HG02763 (cell line): ENCODE measurements around the gene MED12L.
"Not testable (repeated sequence)": the region's sequence is repeated elsewhere in the genome, so short reads cannot be mapped to it uniquely, and the experiment has no call there.

Experiments used
- ATAC-seq: cut with Tn5 transposase; IDR thresholded peaks from one replicate; pipeline ENCODE4 v1.9.1; 2021; ENCODE audit warnings: mild to moderate bottlenecking, moderate library complexity; ENCODE audit not compliant: unreplicated experiment

The MED12L gene, protein sequence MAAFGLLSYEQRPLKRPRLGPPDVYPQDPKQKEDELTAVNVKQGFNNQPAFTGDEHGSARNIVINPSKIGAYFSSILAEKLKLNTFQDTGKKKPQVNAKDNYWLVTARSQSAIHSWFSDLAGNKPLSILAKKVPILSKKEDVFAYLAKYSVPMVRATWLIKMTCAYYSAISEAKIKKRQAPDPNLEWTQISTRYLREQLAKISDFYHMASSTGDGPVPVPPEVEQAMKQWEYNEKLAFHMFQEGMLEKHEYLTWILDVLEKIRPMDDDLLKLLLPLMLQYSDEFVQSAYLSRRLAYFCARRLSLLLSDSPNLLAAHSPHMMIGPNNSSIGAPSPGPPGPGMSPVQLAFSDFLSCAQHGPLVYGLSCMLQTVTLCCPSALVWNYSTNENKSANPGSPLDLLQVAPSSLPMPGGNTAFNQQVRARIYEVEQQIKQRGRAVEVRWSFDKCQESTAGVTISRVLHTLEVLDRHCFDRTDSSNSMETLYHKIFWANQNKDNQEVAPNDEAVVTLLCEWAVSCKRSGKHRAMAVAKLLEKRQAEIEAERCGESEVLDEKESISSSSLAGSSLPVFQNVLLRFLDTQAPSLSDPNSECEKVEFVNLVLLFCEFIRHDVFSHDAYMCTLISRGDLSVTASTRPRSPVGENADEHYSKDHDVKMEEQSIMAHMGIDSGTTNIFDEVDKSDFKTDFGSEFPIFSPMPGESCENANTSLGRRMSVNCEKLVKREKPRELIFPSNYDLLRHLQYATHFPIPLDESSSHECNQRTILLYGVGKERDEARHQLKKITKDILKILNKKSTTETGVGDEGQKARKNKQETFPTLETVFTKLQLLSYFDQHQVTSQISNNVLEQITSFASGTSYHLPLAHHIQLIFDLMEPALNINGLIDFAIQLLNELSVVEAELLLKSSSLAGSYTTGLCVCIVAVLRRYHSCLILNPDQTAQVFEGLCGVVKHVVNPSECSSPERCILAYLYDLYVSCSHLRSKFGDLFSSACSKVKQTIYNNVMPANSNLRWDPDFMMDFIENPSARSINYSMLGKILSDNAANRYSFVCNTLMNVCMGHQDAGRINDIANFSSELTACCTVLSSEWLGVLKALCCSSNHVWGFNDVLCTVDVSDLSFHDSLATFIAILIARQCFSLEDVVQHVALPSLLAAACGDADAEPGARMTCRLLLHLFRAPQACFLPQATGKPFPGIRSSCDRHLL (N-terminal part only)

GRCh38 chr3:151085227-151085888, at the start of gene MED12L:
MED12L (plus strand) TSS chr3:151085664; CDS start chr3:151086927, 1,263 bp downstream.
- ATAC-seq: peak; percentile 71

- no peak for ATAC-seq
Measured at GRCh38 chr3:151037746-151038477, 47.6 kb upstream of the MED12L start.

GRCh38 chr3:151044706-151045105, 40.8 kb upstream of the MED12L start:
- no peak for ATAC-seq

DNA sequence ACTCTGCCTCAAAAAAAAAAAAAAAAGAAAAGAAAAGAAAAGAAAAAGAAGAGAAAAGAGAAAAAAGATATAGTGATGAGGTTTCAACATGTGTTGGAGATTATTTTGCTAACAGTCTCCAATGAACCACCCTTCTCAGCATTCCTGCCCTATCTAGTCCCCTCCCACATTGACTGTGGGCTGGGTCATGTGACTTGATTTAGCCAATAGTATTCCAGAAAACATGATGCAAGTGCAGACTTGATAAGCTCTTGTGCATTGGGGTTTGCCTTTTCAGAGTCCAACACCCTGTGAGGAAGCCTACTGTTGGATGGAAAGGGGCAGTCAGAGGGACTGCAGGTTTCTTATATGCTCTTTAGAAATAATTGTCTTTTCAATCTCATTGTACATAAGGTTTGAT, 37.8 kb upstream of the MED12L start:
- no peak for ATAC-seq

GRCh38 chr3:151051533-151051932, 33.9 kb upstream of the MED12L start:
- ATAC-seq: no peak

DNA sequence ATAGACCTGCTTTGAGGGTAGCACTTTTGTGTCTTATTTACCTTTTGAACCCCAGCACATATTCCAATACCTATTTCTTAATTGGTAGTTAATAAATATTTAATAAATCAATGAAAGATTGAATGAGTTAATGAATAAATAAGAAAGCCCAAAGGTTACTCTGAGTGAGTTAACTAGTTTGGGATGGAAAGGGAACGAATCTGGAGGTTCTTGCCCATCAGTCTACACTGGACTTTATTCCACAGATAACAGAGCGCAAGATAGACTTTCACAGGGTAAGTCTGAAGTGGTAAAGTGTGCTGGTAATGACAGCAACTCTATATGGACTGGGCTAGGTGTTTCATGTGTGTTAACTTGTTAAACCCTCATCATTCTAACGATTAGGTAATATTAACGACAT, 33.1 kb upstream of the MED12L start:
- no peak for ATAC-seq

DNA sequence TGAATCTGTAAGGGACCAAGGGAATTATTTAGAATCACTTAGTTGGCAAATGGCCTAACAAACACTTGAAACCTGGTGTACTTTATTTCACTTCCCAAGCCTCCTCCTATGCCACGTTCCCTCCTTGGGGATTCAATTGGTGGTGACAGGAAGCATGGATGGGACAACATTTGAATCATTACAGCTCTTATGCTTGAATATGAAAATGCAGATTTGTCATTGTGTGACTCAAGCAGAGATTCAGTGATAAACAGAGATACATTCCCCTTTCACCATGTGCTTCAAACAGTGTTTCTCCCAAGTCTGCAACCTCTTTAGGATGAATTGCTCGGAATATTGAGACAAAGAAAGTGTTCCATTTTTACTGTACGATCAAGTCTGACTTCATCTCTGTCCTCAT, 32.7 kb upstream of the MED12L start:
- no peak for ATAC-seq

DNA sequence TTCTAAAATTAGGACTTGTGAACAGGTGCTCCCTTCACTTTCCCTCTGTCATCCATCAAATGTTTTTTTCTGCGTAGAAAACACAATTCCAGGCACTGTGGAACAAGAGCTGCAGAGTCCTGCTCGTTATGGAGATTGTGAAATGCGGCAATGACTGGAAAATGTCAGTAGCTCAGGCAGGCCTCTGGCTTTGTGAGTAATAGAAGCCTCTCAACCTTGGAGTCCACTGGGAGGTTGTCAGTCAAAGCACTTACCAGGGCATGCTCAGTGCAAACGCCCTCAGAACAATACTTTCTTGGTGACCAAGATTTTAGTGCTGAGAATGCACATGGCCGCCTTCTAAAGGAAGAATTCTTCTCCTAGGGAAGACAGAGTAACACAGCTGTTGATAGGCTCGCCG, 26.7 kb upstream of the MED12L start:
- ATAC-seq: no peak

DNA sequence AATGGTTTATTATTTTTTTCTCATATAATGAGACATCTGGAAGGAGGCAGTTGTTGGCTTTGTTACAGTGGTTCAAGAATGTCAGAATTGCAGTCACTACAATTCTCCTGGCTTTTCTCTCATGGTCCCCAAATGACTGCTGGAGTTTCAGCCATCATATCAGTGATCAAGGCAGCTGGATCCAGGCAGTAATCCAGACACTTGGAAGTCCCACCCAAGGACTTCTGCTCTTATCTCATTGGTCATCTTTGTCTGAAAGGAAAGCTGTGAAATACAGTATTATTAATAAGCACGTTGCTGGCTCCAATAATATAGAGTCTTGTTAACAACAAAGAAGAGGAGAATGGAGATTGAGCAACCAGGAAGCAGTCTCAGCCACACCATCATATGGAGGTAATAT, 22.9 kb upstream of the MED12L start:
- no peak for ATAC-seq

- ATAC-seq: no peak
Measured at GRCh38 chr3:151067158-151067557, 18.3 kb upstream of the MED12L start.

DNA sequence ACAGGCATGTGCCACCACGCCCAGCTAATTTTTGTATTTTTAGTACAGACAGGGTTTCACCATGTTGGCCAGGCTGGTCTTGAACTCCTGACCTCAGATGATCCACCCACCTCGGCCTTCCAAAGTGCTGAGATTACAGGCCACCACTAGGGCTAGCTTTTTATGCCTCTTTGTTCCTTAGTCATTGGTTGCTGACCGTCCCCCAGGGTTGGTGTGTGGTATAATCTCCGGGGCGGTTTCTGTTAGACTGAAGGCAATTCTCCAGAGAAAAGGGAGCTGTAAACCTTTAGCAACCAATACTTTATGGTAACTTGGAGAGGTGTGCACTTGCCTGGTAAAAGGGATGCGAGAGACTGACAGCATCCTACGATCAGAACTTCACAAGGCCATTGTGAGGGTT, 12.6 kb upstream of the MED12L start:
- not testable (repeated sequence) for ATAC-seq

DNA sequence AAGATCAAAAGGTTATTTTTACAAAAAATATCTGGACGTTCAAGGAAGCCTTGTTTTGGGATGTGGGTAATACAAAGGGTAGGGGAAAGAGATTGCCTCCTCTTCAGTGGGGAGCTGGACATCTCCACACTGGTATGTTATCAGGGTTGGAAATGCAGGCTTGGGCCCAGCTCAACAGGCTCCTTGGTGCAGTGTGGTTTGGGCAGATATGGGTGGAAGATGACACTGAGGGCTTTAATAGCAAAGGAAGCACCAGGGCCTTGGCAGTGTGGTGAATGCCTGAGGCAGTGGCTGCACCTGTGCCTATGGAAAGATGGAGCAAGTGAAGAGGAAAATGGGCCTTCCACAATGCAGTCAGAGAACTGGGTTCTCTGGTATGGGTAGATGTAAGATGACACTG, 11.2 kb upstream of the MED12L start:
- no peak for ATAC-seq

- ATAC-seq: no peak
Measured at GRCh38 chr3:151075869-151076562, 9.4 kb upstream of the MED12L start.

- no peak for ATAC-seq
Measured at GRCh38 chr3:151076626-151077025, 8.8 kb upstream of the MED12L start.

DNA sequence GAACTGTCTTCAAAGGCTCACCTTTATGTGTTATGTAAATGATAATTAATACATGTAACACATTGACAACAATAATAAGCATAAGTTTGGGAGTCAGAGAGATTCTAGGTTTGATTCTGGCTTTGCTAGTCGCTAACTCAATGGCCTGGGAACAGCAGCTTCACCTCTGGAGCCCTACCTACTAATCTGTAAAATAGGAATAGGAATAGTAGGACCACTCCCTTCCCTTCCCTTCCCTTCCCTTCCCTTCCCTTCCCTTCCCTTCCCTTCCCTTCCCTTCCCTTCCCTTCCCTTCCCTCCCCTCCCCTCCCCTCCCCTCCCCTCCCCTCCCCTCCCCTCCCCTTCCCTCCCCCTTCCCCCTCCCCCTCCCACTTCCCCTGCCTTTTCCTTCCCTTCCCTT, 4.4 kb upstream of the MED12L start:
- not testable (repeated sequence) for ATAC-seq

GRCh38 chr3:151082880-151083838, 2.3 kb upstream of the MED12L start:
- no peak for ATAC-seq

DNA sequence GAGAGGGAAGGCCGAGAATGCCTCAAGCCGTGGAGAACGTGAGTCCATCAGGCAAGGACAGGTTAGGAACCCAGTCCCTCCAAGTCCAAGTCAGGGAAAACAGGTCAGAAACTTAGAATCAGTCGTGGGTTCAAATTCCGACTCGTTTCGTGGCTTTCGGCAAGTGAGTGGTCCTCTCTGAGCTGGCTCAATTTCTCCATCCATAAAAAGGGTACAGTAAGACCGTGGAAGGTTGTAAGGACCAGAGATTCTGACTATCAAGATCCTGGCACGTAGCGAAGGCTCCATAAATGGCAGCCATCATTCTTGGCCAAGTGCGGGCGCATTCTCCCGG, 604 bp upstream of the MED12L start:
- ATAC-seq: no peak

DNA sequence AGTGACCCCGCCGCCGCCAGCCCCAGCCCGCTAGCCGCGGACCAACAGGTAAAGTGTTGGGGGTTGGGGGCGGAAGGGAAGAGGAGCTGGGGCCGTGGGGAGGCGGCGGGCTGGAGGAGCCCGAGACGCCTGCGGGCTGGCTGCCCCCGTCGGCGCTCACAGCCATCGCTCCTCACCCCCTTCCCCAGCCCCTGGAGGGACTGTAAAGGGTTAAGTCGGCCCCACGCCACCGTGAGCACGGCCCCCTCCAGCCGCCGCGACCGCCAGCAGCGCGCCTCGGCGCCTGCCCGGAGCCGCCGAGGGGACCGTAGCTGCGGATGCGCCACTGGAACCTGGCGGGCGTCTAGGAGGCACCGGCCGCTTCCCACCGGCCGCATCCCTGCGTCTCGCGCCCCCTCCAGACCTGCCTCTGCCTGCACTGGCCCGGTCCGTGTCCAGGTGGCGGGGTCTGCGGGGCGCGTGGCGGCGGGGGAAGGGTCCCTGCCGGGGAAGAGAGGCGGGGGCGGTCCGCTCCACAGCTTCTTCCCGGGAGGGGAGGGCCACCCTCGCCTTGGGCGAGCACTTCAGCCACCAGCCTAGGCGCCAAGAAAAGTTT, 522 bp downstream of the MED12L start:
- no peak for ATAC-seq
